Brain microvascular endothelial cell (primary cell): ENCODE results near the gene ADAMTS2.

ENCODE experiments used
- DNase-seq: peaks from one replicate; pipeline ENCODE4 v3.0.0-alpha.2; 2020
- H3K27ac ChIP-seq: fragments of 250-450 bp; sonication (Bioruptor Pico); 2 replicates; pipeline ENCODE4 v1.5.1; 2020; ENCODE audit warnings: mild to moderate bottlenecking, moderate library complexity
- H3K27me3 ChIP-seq: fragments of 250-450 bp; sonication (Bioruptor Pico); replicated peaks from 2 replicates; pipeline ENCODE4 v1.5.1; 2020; ENCODE audit warnings: mild to moderate bottlenecking
- H3K36me3 ChIP-seq: fragments of 250-450 bp; sonication (Bioruptor Pico); replicated peaks from 2 replicates; pipeline ENCODE4 v1.5.1; 2020; ENCODE audit warnings: mild to moderate bottlenecking
- H3K4me3 ChIP-seq: 2 replicates; pipeline ENCODE4 v1.5.1; 2011; ENCODE audit warnings: low read depth, mild to moderate bottlenecking, control low read depth, low read length, moderate library complexity
- CTCF ChIP-seq: IDR thresholded peaks from 2 replicates; pipeline ENCODE4 v1.5.1; 2011; ENCODE audit warnings: low read depth, mild to moderate bottlenecking, moderate library complexity, low read length, control low read depth, inconsistent platforms; ENCODE audit errors: missing control alignments
- in situ Hi-C: cut with HindIII; loops from 2 replicates; pipeline ENCODE4 v1.10.0; 2017; ENCODE audit warnings: low sequenced_read_pairs, low pct_ligation_motif_present

Gene ADAMTS2

DNA sequence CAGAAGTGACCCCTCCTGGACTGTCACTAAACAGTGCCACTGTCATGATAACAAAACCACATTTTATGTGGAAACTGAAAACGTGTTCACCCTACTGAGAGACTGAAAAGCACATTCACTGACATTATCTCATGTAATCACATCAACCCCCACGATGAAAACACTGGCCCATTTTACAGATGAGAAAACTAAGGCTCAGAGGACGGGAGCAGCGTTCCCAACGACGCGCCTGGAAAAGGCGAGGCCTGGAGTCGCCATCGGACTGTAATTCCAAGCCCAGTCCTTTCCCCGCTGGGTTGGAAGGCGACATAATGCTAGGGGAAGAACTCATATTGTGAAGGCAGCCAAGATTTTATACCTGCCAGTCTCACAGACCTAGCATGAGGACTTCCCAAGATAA is 140.0 kb downstream of the ADAMTS2 start:
- H3K27me3 ChIP-seq: no peaks in the 10 kb centered on the region
- H3K36me3 ChIP-seq: no peaks in the 10 kb centered on the region
- in situ Hi-C loops: no loop called here
- DNase-seq: no peak
- no peak overlapping the region for H3K27ac ChIP-seq
- H3K4me3 ChIP-seq: no peak overlapping the region
- TF ChIP-seq CTCF: no peak

- Histone ChIP-seq H3K4me3 (no peak overlapping the region), H3K36me3 (no peaks in the 10 kb centered on the region), H3K27ac (no peak overlapping the region), H3K27me3 (no peaks in the 10 kb centered on the region)
- DNase-seq: no peak
- no peak for TF ChIP-seq CTCF
- in situ Hi-C loops: no loop called here
These were observed 140.7 kb downstream of the ADAMTS2 start for GRCh38 chr5:179204572-179204971.

GRCh38 chr5:179203248-179203647 is 142.0 kb downstream of the ADAMTS2 start:
- H3K27ac ChIP-seq: no peak overlapping the region
- in situ Hi-C loops: no loop called here
- TF ChIP-seq CTCF: no peak
- no peaks in the 10 kb centered on the region for H3K27me3 ChIP-seq
- no peaks in the 10 kb centered on the region for H3K36me3 ChIP-seq
- DNase-seq: no peak
- H3K4me3 ChIP-seq: no peak overlapping the region

GRCh38 chr5:179201986-179202385 is 143.3 kb downstream of the ADAMTS2 start:
- DNase-seq: no peak
- in situ Hi-C loops: no loop called here
- Histone ChIP-seq H3K4me3 (no peak overlapping the region), H3K27ac (no peak overlapping the region), H3K36me3 (no peaks in the 10 kb centered on the region), H3K27me3 (no peaks in the 10 kb centered on the region)
- no peak for TF ChIP-seq CTCF

DNA sequence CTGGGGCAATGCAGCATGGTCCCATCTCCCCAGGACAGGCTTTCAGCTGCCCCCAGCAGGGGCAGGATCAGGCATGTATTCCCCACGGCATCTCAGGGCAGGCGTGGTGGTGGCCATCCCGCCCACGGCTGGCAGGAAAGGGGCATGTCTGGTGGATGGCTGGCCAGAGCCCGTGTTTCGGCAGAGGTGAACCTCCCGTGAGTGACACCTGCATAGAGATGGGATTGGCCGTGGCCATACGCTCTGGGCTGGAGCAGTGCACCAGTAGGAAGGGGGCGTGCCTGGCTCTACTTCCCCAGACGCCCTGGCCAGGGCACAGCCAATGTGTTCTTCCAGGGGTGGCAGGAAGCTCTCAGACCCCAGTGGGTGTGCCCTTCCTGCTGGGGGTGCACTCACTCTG is 146.0 kb downstream of the ADAMTS2 start:
- H3K4me3 ChIP-seq: no peak overlapping the region
- in situ Hi-C loops: no loop called here
- H3K27me3 ChIP-seq: no peaks in the 10 kb centered on the region
- no peak for TF ChIP-seq CTCF
- no peaks in the 10 kb centered on the region for H3K36me3 ChIP-seq
- H3K27ac ChIP-seq: no peak overlapping the region
- no peak for DNase-seq

GRCh38 chr5:179198825-179199224 is 146.4 kb downstream of the ADAMTS2 start:
- Histone ChIP-seq H3K27me3 (no peaks in the 10 kb centered on the region), H3K27ac (no peak overlapping the region), H3K36me3 (no peaks in the 10 kb centered on the region), H3K4me3 (no peak overlapping the region)
- no peak for TF ChIP-seq CTCF
- in situ Hi-C loops: no loop called here
- no peak for DNase-seq
